A549 (cell line): ENCODE data around the gene PPP2R2C. TPM values are rescaled to one million over a fixed set of nuclear protein-coding genes. Genes with fewer than 3 reads are reported as not detected.

Source experiments
- ATAC-seq, 2 experiments: fragments of 200-7000 bp in 1 of 2; fragments of >200 bp in 1 of 2; cut with Nextera tagmentation in 1 of 2; cut with Tn5 transposase in 1 of 2; 3 replicates each; pipeline versions ENCODE4 v1.8.0 to v1.9.1; 2018 to 2020; ENCODE audit warnings: mild to moderate bottlenecking in 1 of 2, moderate library complexity in 1 of 2
- CTCF ChIA-PET: fragments of 300-600 bp; sonication (Branson Sonifier 250); formaldehyde crosslinking; extraction: SDS; loops from one replicate; lab custom pipeline; 2021; ENCODE audit warnings: antibody characterized with exemption, inconsistent platforms; lab: Yijun Ruan, JAX
- POLR2A ChIA-PET: fragments of 350-600 bp; formaldehyde crosslinking; extraction: SDS; loops from one replicate; lab custom pipeline; 2021; ENCODE audit warnings: antibody characterized with exemption, inconsistent platforms; lab: Yijun Ruan, JAX
- DNase-seq, 2 experiments: peaks; one replicate each; pipeline versions ENCODE4 v3.0.0 to v3.0.0-alpha.2; 2011 to 2016; ENCODE audit warnings: low read depth in 1 of 2, low spot score in 1 of 2
- FAIRE-seq: peaks from 2 replicates; lab custom pipeline; 2011; peaks lifted over from hg19 to GRCh38; lab: Jason Lieb, UNC
- H3K27ac ChIP-seq, 2 experiments: fragments of >200 bp; sonication (Bioruptor Twin); formaldehyde crosslinking; 3 replicates each; pipeline ENCODE4 v1.5.1; 2016 to 2017
- H3K4me1 ChIP-seq: fragments of >200 bp; sonication (Bioruptor Twin); formaldehyde crosslinking; 3 replicates; pipeline ENCODE4 v1.6.1; 2016
- H3K4me2 ChIP-seq: fragments of >200 bp; sonication (Bioruptor Twin); formaldehyde crosslinking; 3 replicates; pipeline ENCODE4 v1.6.1; 2016
- H3K4me3 ChIP-seq: fragments of >200 bp; sonication (Bioruptor Twin); formaldehyde crosslinking; 3 replicates; pipeline ENCODE4 v1.5.1; 2016
- H3K9me3 ChIP-seq: fragments of >200 bp; sonication (Bioruptor Twin); formaldehyde crosslinking; 3 replicates; pipeline ENCODE4 v1.6.1; 2016
- CHD2 ChIP-seq: fragments of 150-350 bp; IDR thresholded peaks from 2 replicates; pipeline ENCODE4 v1.6.1; 2014; ENCODE audit warnings: low read length; ENCODE audit not compliant: partially characterized antibody
- CHD4 ChIP-seq: fragments of 200-600 bp; sonication (generic); IDR thresholded peaks from 2 replicates; pipeline ENCODE4 v1.6.1; 2016; ENCODE audit warnings: antibody characterized with exemption, mild to moderate bottlenecking, borderline replicate concordance
- EP300 ChIP-seq, 2 experiments: fragments of >200 bp; sonication (Bioruptor Twin); formaldehyde crosslinking; IDR thresholded peaks; 2 replicates in 1 of 2; 3 replicates in 1 of 2; pipeline ENCODE4 v1.6.1; 2016 to 2017
- FOSL2 ChIP-seq, 2 experiments: fragments of 450-650 bp in 1 of 2; fragments of >200 bp in 1 of 2; sonication (Bioruptor Twin) in 1 of 2; formaldehyde crosslinking; IDR thresholded peaks; 2 replicates each; pipeline versions ENCODE4 v1.5.0 to v1.6.1; 2016 to 2020; ENCODE audit warnings: mild to moderate bottlenecking in 1 of 2, moderate library complexity in 1 of 2
- FOXS1 ChIP-seq: fragments of 250-450 bp; sonication (Bioruptor Pico); IDR thresholded peaks from 2 replicates; pipeline ENCODE4 v1.5.0; 2020; ENCODE audit warnings: mild to moderate bottlenecking, moderate library complexity
- HOXB13 ChIP-seq: fragments of 250-450 bp; sonication (Bioruptor Pico); IDR thresholded peaks from 2 replicates; pipeline ENCODE4 v1.5.0; 2020; ENCODE audit warnings: low read depth, mild to moderate bottlenecking, moderate library complexity
- JUN ChIP-seq, 2 experiments: fragments of >200 bp; sonication (Bioruptor Twin); formaldehyde crosslinking; IDR thresholded peaks; 2 replicates in 1 of 2; 3 replicates in 1 of 2; pipeline ENCODE4 v1.6.1; 2016 to 2017
- KDM5A ChIP-seq: fragments of 200-600 bp; sonication (generic); IDR thresholded peaks from 2 replicates; pipeline ENCODE4 v1.6.1; 2016; ENCODE audit warnings: antibody characterized with exemption, mild to moderate bottlenecking
- MAFK ChIP-seq: fragments of 450-650 bp; IDR thresholded peaks from 2 replicates; pipeline ENCODE4 v1.6.1; 2014; ENCODE audit not compliant: partially characterized antibody
- POLR2A ChIP-seq: IDR thresholded peaks from 2 replicates; pipeline ENCODE4 v1.6.1; 2012; ENCODE audit warnings: mild to moderate bottlenecking, low read length
- REST ChIP-seq: fragments of 200-600 bp; sonication (generic); IDR thresholded peaks from 2 replicates; pipeline ENCODE4 v1.6.1; 2016; ENCODE audit warnings: antibody characterized with exemption, mild to moderate bottlenecking, moderate library complexity
- RNF2 ChIP-seq: fragments of 200-600 bp; sonication (generic); IDR thresholded peaks from 2 replicates; pipeline ENCODE4 v1.6.1; 2016; ENCODE audit warnings: low read depth, mild to moderate bottlenecking, antibody characterized with exemption, moderate library complexity, borderline replicate concordance
- USF2 ChIP-seq: fragments of 450-650 bp; IDR thresholded peaks from 2 replicates; pipeline ENCODE4 v1.6.1; 2014; ENCODE audit warnings: antibody characterized with exemption
- ZFP36 ChIP-seq: fragments of 450-650 bp; IDR thresholded peaks from 2 replicates; pipeline ENCODE4 v1.6.1; 2014; ENCODE audit warnings: borderline replicate concordance; ENCODE audit not compliant: partially characterized antibody
- WGBS: methylation state at CpG from one replicate; pipeline ENCODE4 v1.1.6; 2017; ENCODE audit errors: missing lambda C conversion rate; 5-methylcytosine and 5-hydroxymethylcytosine counted together
- polyA plus RNA-seq, 4 experiments: library from polyadenylated mRNA; depleted of rRNA in 3 of 4; stranded (reverse); fragments of >200 nt; fragmentation: RNase III in 1 of 4; extraction: RNeasy Plus Mini Kit Qiagen cat#74134 plus additional on column Dnase treatment in 1 of 4; gene quantifications; 2 replicates in 3 of 4; 3 replicates in 1 of 4; pipeline ENCODE4 v1.2.3, GENCODE V29; 2011 to 2017
- TF ChIP-seq, protein P1 (sequence below): fragments of 250-450 bp; sonication (Bioruptor Pico); IDR thresholded peaks from 2 replicates; pipeline ENCODE4 v1.5.0; 2021; ENCODE audit warnings: mild to moderate bottlenecking, moderate library complexity, borderline replicate concordance

PPP2R2C gene
- polyA plus RNA-seq, 2 of the 4 experiments (the other 2 are of a cell fraction), result 23.9 to 29.4 TPM

GRCh38 chr4:6494431-6495295 lies 22.2 kb upstream of the PPP2R2C start:
- no peak for TF ChIP-seq KDM5A
- no peak for TF ChIP-seq JUN (IDR thresholded peaks at IDR 0.05)
- TF ChIP-seq MAFK, result no peak
- no peak for TF ChIP-seq CHD4
- TF ChIP-seq FOSL2 (IDR thresholded peaks at IDR 0.05), result no peak
- no peak for TF ChIP-seq FOSL2 (CRISPR knock-in tag; IDR thresholded peaks at IDR 0.05)
- TF ChIP-seq POLR2A, result no peak
- no peak for TF ChIP-seq RNF2
- no peak for TF ChIP-seq FOXS1 (CRISPR knock-in tag)
- no peak for TF ChIP-seq EP300 (IDR thresholded peaks at IDR 0.05)
- TF ChIP-seq, protein P1, sequence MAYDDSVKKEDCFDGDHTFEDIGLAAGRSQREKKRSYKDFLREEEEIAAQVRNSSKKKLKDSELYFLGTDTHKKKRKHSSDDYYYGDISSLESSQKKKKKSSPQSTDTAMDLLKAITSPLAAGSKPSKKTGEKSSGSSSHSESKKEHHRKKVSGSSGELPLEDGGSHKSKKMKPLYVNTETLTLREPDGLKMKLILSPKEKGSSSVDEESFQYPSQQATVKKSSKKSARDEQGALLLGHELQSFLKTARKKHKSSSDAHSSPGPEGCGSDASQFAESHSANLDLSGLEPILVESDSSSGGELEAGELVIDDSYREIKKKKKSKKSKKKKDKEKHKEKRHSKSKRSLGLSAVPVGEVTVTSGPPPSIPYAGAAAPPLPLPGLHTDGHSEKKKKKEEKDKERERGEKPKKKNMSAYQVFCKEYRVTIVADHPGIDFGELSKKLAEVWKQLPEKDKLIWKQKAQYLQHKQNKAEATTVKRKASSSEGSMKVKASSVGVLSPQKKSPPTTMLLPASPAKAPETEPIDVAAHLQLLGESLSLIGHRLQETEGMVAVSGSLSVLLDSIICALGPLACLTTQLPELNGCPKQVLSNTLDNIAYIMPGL (CRISPR knock-in tag), result no peak
- no peak for TF ChIP-seq CHD2
- no peak for TF ChIP-seq ZFP36
- TF ChIP-seq USF2, result no peak
- no peak for TF ChIP-seq REST
- ChIA-PET POLR2A (no interaction called here), CTCF (no interaction called here)
- FAIRE-seq (no peak), ATAC-seq (no peak), DNase-seq (no peak)
- Histone ChIP-seq H3K9me3 (no peaks in the 10 kb centered on the region), H3K4me2 (no peak overlapping the region), H3K27ac (no peak overlapping the region), H3K4me3 (no peak overlapping the region), H3K4me1 (no peaks in the 10 kb centered on the region)
- 52% methylated on average over 8 of the region's 18 CpGs for WGBS

- ATAC-seq, result peak in 1 of 2 experiments; percentile 20; a peak in 1 of 6 replicates
- CTCF ChIA-PET, result interaction anchor here (1.5 kb wide), 1 partner anchor 53 kb away, joined by 4 read pairs; no protein-coding TSS in a partner anchor
- H3K4me3 ChIP-seq, result no peak overlapping the region
- DNase-seq, result no peak
- H3K27ac ChIP-seq, result no peak overlapping the region
- no peak for FAIRE-seq
- TF ChIP-seq HOXB13 (no peak), CHD4 (no peak)
- no peaks in the 10 kb centered on the region for H3K4me1 ChIP-seq
- POLR2A ChIA-PET, result no interaction called here
- H3K9me3 ChIP-seq, result no peaks in the 10 kb centered on the region
- 52% methylated on average over 21 of the region's 22 CpGs for WGBS
- no peak overlapping the region for H3K4me2 ChIP-seq
Measured at GRCh38 chr4:6493658-6494304, 21.4 kb upstream of the PPP2R2C start.
